Activated B cell treated with CpG ODN at 0.5 μM for 24 hours (primary cell): ENCODE data around the gene TFDP1. TPM values are rescaled to one million over a fixed set of nuclear protein-coding genes. Genes with fewer than 3 reads are reported as not detected.

Experiments
- ATAC-seq: fragments of 200-7000 bp; cut with Tn5 transposase; one replicate; pipeline ENCODE4 v1.10.0; 2021; ENCODE audit warnings: low read depth, mild to moderate bottlenecking, moderate library complexity
- CTCF ChIA-PET: fragments of 350-600 bp; sonication (Branson Sonifier 250); formaldehyde crosslinking; loops from one replicate; lab custom pipeline; 2021; ENCODE audit warnings: antibody characterized with exemption; lab: Charles Lee
- POLR2A ChIA-PET: fragments of 350-600 bp; sonication (Branson Sonifier 250); formaldehyde crosslinking; loops from one replicate; lab custom pipeline; 2021; ENCODE audit warnings: antibody characterized with exemption; lab: Charles Lee
- DNase-seq: peaks from one replicate; pipeline ENCODE4 v3.0.0; 2022
- H3K27ac Mint-ChIP-seq: one replicate; pipeline ENCODE4 v1.8.0; 2020; ENCODE audit warnings: mixed read lengths
- H3K27me3 Mint-ChIP-seq: one replicate; pipeline ENCODE4 v1.8.0; 2021; ENCODE audit warnings: mixed read lengths
- H3K36me3 Mint-ChIP-seq: one replicate; pipeline ENCODE4 v1.8.0; 2021; ENCODE audit warnings: low read depth, mixed read lengths
- H3K4me1 Mint-ChIP-seq: one replicate; pipeline ENCODE4 v1.8.0; 2021; ENCODE audit warnings: mixed read lengths
- H3K4me3 Mint-ChIP-seq: one replicate; pipeline ENCODE4 v1.8.0; 2020; ENCODE audit warnings: mild to moderate bottlenecking, mixed read lengths
- H3K9me3 Mint-ChIP-seq: one replicate; pipeline ENCODE4 v1.8.0; 2020; ENCODE audit warnings: mixed read lengths
- CTCF ChIP-seq: fragments of 200-600 bp; IDR thresholded peaks from one replicate; pipeline ENCODE4 v1.8.0; 2022; ENCODE audit warnings: antibody characterized with exemption, mild to moderate bottlenecking
- intact Hi-C: fragments of 100-400 bp; cut with micrococcal nuclease; formaldehyde crosslinking; loops from one replicate; pipeline ENCODE4 v1.15.1; 2024
- total RNA-seq: library from RNA; stranded (reverse); gene quantifications from 2 replicates; pipeline ENCODE4 v1.2.3, GENCODE V29; 2022

The TFDP1 gene
- total RNA-seq, 1 donor from 2014 or later: 54.3 TPM

- no peak for DNase-seq
- Mint-ChIP-seq H3K27ac (no peak overlapping the region), H3K4me3 (no peak overlapping the region), H3K9me3 (peaks cover 5% of the 10 kb centered on the region), H3K36me3 (peaks cover 46% of the 10 kb centered on the region), H3K4me1 (peaks cover 2% of the 10 kb centered on the region), H3K27me3 (no peaks in the 10 kb centered on the region)
- CTCF ChIA-PET: no interaction called here
- TF ChIP-seq CTCF: no peak
- POLR2A ChIA-PET: no interaction called here
- intact Hi-C loops: no loop called here
- ATAC-seq: no peak
Observed at GRCh38 chr13:113538689-113539058, 45.9 kb upstream of the TFDP1 start.

GRCh38 chr13:113539176-113539575 is 45.4 kb upstream of the TFDP1 start:
- H3K4me3 Mint-ChIP-seq: no peak overlapping the region
- H3K36me3 Mint-ChIP-seq: peaks cover 42% of the 10 kb centered on the region
- ATAC-seq: no peak
- H3K27ac Mint-ChIP-seq: no peak overlapping the region
- intact Hi-C loops: no loop called here
- no peaks in the 10 kb centered on the region for H3K27me3 Mint-ChIP-seq
- peaks cover 2% of the 10 kb centered on the region for H3K4me1 Mint-ChIP-seq
- no peak for DNase-seq
- TF ChIP-seq CTCF: no peak
- POLR2A ChIA-PET: no interaction called here
- CTCF ChIA-PET: no interaction called here
- H3K9me3 Mint-ChIP-seq: peaks cover 5% of the 10 kb centered on the region

GRCh38 chr13:113539822-113540221 is 44.7 kb upstream of the TFDP1 start:
- H3K9me3 Mint-ChIP-seq: peaks cover 5% of the 10 kb centered on the region
- no peak for TF ChIP-seq CTCF
- no peaks in the 10 kb centered on the region for H3K27me3 Mint-ChIP-seq
- no peak overlapping the region for H3K27ac Mint-ChIP-seq
- H3K36me3 Mint-ChIP-seq: peaks cover 42% of the 10 kb centered on the region
- intact Hi-C loops: no loop called here
- peaks cover 2% of the 10 kb centered on the region for H3K4me1 Mint-ChIP-seq
- no peak for ATAC-seq
- no peak overlapping the region for H3K4me3 Mint-ChIP-seq
- DNase-seq: no peak
- ChIA-PET POLR2A (no interaction called here), CTCF (no interaction called here)

- H3K36me3 Mint-ChIP-seq: peaks cover 40% of the 10 kb centered on the region
- DNase-seq (no peak), ATAC-seq (no peak)
- intact Hi-C loops: no loop called here
- H3K27me3 Mint-ChIP-seq: no peaks in the 10 kb centered on the region
- ChIA-PET CTCF (no interaction called here), POLR2A (no interaction called here)
- no peak overlapping the region for H3K4me3 Mint-ChIP-seq
- no peak overlapping the region for H3K27ac Mint-ChIP-seq
- H3K4me1 Mint-ChIP-seq: peaks cover 2% of the 10 kb centered on the region
- TF ChIP-seq CTCF: no peak
- peaks cover 5% of the 10 kb centered on the region for H3K9me3 Mint-ChIP-seq
Observed at GRCh38 chr13:113540523-113540922, 44.0 kb upstream of the TFDP1 start.

GRCh38 chr13:113542751-113543424 is 41.7 kb upstream of the TFDP1 start:
- DNase-seq: no peak
- CTCF ChIA-PET: no interaction called here
- H3K4me1 Mint-ChIP-seq: peaks cover 2% of the 10 kb centered on the region
- H3K4me3 Mint-ChIP-seq: no peak overlapping the region
- POLR2A ChIA-PET: no interaction called here
- TF ChIP-seq CTCF: no peak
- intact Hi-C loops: no loop called here
- H3K27me3 Mint-ChIP-seq: no peaks in the 10 kb centered on the region
- no peak overlapping the region for H3K27ac Mint-ChIP-seq
- peaks cover 44% of the 10 kb centered on the region for H3K36me3 Mint-ChIP-seq
- ATAC-seq: no peak
- H3K9me3 Mint-ChIP-seq: peaks cover 5% of the 10 kb centered on the region
